RWPE2 (cell line): ENCODE measurements around the gene TMEM91.

Source experiments
- ATAC-seq: fragments of 200-7000 bp; cut with Tn5 transposase; 3 replicates; pipeline ENCODE4 v1.9.1; 2021; ENCODE audit warnings: low read depth
- DNase-seq: peaks from one replicate; pipeline ENCODE4 v3.0.0-alpha.2; 2020; ENCODE audit warnings: low spot score
- H3K27ac ChIP-seq: fragments of 450-650 bp; 2 replicates; pipeline ENCODE4 v1.5.1; 2017; ENCODE audit warnings: mild to moderate bottlenecking; ENCODE audit not compliant: poor library complexity, severe bottlenecking
- H3K27me3 ChIP-seq: fragments of 250-450 bp; sonication (Bioruptor Pico); 2 replicates; pipeline ENCODE4 v1.5.1; 2021; ENCODE audit warnings: mild to moderate bottlenecking, moderate library complexity; ENCODE audit not compliant: insufficient read depth, poor library complexity, severe bottlenecking
- H3K36me3 ChIP-seq: fragments of 250-450 bp; sonication (Bioruptor Pico); 2 replicates; pipeline ENCODE4 v1.5.1; 2020; ENCODE audit warnings: low read depth, mild to moderate bottlenecking, moderate library complexity
- H3K4me1 ChIP-seq: fragments of 250-450 bp; sonication (Bioruptor Pico); 2 replicates; pipeline ENCODE4 v1.5.1; 2021; ENCODE audit warnings: mild to moderate bottlenecking, moderate library complexity; ENCODE audit not compliant: insufficient read depth, poor library complexity, severe bottlenecking
- H3K4me3 ChIP-seq: fragments of 250-450 bp; sonication (Bioruptor Pico); 2 replicates; pipeline ENCODE4 v1.5.1; 2021; ENCODE audit warnings: mild to moderate bottlenecking, moderate library complexity; ENCODE audit not compliant: severe bottlenecking
- H3K9me3 ChIP-seq: fragments of 250-450 bp; sonication (Bioruptor Pico); 2 replicates; pipeline ENCODE4 v1.5.1; 2021; ENCODE audit warnings: mild to moderate bottlenecking, moderate library complexity; ENCODE audit not compliant: severe bottlenecking
- CTCF ChIP-seq: fragments of 450-650 bp; IDR thresholded peaks from one replicate; pipeline ENCODE4 v1.5.1; 2017; ENCODE audit warnings: mild to moderate bottlenecking, moderate library complexity; ENCODE audit not compliant: poor library complexity, severe bottlenecking

TMEM91 gene

GRCh38 chr19:41328842-41329225, 47.5 kb upstream of the TMEM91 start:
- TF ChIP-seq CTCF: no peak
- no peaks in the 10 kb centered on the region for H3K9me3 ChIP-seq
- ATAC-seq: no peak
- DNase-seq: no peak
- H3K36me3 ChIP-seq: peaks cover 44% of the 10 kb centered on the region
- H3K27me3 ChIP-seq: no peaks in the 10 kb centered on the region
- peaks cover 39% of the 10 kb centered on the region for H3K4me1 ChIP-seq
- H3K27ac ChIP-seq: peak overlapping the region; percentile 91
- no peak overlapping the region for H3K4me3 ChIP-seq

GRCh38 chr19:41330481-41330880, 45.9 kb upstream of the TMEM91 start:
- Histone ChIP-seq H3K4me1 (peaks cover 26% of the 10 kb centered on the region), H3K4me3 (no peak overlapping the region), H3K27ac (no peak overlapping the region), H3K36me3 (peaks cover 58% of the 10 kb centered on the region), H3K27me3 (no peaks in the 10 kb centered on the region), H3K9me3 (no peaks in the 10 kb centered on the region)
- DNase-seq (no peak), ATAC-seq (no peak)
- TF ChIP-seq CTCF: no peak

GRCh38 chr19:41330946-41331678, 45.2 kb upstream of the TMEM91 start:
- ATAC-seq (no peak), DNase-seq (no peak)
- TF ChIP-seq CTCF: no peak
- H3K27me3 ChIP-seq: no peaks in the 10 kb centered on the region
- H3K9me3 ChIP-seq: no peaks in the 10 kb centered on the region
- H3K36me3 ChIP-seq: peaks cover 61% of the 10 kb centered on the region
- H3K27ac ChIP-seq: no peak overlapping the region
- H3K4me1 ChIP-seq: peaks cover 22% of the 10 kb centered on the region
- no peak overlapping the region for H3K4me3 ChIP-seq

GRCh38 chr19:41332000-41332399, 44.3 kb upstream of the TMEM91 start:
- H3K4me1 ChIP-seq: peaks cover 14% of the 10 kb centered on the region
- TF ChIP-seq CTCF: no peak
- ATAC-seq (no peak), DNase-seq (no peak)
- no peaks in the 10 kb centered on the region for H3K9me3 ChIP-seq
- no peak overlapping the region for H3K27ac ChIP-seq
- peaks cover 64% of the 10 kb centered on the region for H3K36me3 ChIP-seq
- no peaks in the 10 kb centered on the region for H3K27me3 ChIP-seq
- H3K4me3 ChIP-seq: no peak overlapping the region

- DNase-seq (no peak), ATAC-seq (no peak)
- no peak overlapping the region for H3K27ac ChIP-seq
- H3K4me1 ChIP-seq: peaks cover 9% of the 10 kb centered on the region
- no peaks in the 10 kb centered on the region for H3K9me3 ChIP-seq
- no peak overlapping the region for H3K4me3 ChIP-seq
- TF ChIP-seq CTCF: no peak
- H3K36me3 ChIP-seq: peaks cover 68% of the 10 kb centered on the region
- no peaks in the 10 kb centered on the region for H3K27me3 ChIP-seq
Observed at GRCh38 chr19:41332468-41332867, 43.9 kb upstream of the TMEM91 start.
